HG03196 (cell line): ENCODE data around the gene LENG9.
A peak's percentile ranks its signal among the peaks of the same experiment; 100 is the strongest.
"Not testable (repeated sequence)": the region's sequence is repeated elsewhere in the genome, so short reads cannot be mapped to it uniquely, and the experiment has no call there.

Experiments
- ATAC-seq: cut with Tn5 transposase; IDR thresholded peaks from one replicate; pipeline ENCODE4 v1.9.1; 2021; ENCODE audit not compliant: unreplicated experiment

LENG9 gene

DNA sequence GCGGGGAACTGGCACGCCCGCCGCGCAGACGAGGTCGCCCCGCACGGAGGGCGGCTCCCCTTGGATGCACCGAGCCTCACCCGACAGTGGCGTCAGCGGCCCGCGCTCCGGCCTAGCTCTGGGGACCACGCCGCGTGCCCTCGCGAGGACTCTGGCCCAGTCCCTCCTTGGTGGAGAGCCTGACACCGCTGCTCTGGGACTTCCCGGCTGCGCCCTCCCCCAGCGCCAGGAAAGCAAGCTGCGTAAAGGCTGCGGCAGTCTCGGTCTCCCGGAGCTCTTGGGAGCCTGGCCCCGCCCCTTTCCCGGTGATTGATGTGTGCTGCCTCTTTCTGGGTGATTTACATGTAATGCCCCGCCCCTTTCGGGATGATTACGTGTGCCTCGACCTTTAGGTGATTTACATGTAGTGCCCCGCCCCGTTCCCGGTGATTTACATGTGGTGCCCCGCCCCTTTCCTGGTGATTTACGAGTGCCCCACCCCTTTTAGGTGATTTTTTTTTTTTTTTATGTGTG, at the start of gene LENG9:
Gene LENG9 (minus strand): TSS at position 248 of the 513 bp plus-strand sequence. CDS start 252 bp downstream, outside the sequence.
- peak; percentile 45 for ATAC-seq

DNA sequence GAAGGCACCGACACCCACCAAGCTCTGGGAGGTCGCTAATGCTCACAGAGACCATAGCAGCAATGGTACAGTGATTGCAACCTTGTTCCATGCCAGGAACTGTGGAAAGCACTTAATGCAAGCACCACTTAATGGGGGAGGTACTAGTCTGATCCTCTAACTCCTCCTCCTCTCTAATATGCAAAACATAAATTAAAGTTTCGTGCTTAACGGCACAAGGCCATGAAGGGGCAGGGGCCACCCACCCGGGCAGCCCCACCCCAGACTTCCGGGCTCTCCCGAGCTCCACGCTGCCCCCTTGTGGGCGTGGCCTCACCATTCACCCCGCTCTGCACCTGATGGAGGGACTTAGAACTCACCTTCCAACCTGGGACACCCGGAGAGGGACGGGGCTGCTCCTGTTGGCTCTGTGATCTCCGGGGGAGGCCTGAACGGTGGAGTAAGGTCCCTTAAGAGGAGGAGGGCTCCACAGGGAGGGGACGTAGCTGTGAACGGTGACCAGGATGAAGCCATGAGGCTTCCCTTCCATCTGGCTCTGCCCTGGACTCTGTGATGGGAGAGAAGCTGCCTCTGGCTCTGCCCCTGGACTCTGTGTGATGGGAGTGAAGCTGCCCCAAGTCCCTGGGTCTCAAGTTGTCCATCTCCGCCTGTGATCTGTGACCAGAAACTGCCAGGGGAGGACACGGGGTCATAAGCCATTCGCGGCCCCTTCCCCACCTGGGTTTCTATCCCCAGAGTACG, 45.8 kb upstream of the LENG9 start:
- ATAC-seq = not testable (repeated sequence)

DNA sequence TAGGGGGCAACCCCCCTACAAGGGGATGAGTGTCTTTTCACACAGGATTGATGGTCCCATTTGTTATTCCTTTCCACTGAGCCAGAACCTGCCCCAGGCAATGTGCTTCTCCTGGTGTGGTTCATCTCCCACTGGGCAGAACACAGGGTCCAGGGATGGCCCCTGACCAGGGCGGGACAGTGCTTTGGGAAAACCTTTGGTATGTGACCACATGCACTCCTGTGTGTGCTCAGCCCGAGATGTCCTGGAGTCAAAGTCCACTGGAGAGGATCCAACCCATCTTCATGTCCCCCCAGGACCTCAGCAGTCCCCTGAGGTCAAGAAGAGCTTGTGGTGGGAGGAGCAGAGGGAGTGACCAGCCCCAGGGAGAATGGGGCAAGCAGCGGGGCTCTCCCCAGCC, 44.9 kb upstream of the LENG9 start:
- not testable (repeated sequence) for ATAC-seq

- no peak for ATAC-seq
Measured at GRCh38 chr19:54507824-54508223, 44.2 kb upstream of the LENG9 start.

GRCh38 chr19:54507038-54507717, 43.6 kb upstream of the LENG9 start:
- not testable (repeated sequence) for ATAC-seq

GRCh38 chr19:54506079-54506478, 42.5 kb upstream of the LENG9 start:
- ATAC-seq = no peak

- not testable (repeated sequence) for ATAC-seq
Measured at GRCh38 chr19:54505542-54505941, 42.0 kb upstream of the LENG9 start.

DNA sequence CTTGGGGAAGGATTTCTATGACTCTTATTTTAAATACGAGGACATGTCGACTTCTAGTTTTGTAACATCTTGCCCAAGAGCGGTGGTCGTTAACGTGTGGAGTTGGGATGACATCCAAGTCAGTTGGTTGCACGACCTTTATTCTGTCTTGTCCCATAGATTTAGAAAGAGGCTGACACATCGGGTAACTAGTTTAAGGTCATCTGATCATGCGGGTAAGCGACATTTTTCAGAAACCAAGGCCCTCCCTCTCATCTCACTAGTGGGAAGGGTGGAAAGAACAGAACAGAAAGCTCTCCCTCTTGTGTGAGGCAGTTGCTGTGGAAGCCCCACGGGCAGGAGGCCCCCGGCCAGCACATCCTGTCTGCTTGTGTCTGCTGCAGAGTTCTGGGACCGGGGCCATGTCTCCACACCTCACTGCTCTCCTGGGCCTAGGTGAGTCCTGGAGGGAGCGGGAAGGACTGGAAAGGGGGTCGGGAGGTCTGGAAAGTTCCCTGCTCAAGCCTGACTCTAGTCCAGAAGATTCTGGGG, 39.0 kb upstream of the LENG9 start, which contains the start of gene LAIR2:
Gene LAIR2 (plus strand): TSS at position 314 of the 531 bp plus-strand sequence. CDS start 88 bp downstream, at position 402.
- no peak for ATAC-seq

- not testable (repeated sequence) for ATAC-seq
Measured at GRCh38 chr19:54498451-54498772, 34.8 kb upstream of the LENG9 start.

- not testable (repeated sequence) for ATAC-seq
Measured at GRCh38 chr19:54497747-54498450, 34.3 kb upstream of the LENG9 start.

- not testable (repeated sequence) for ATAC-seq
Measured at GRCh38 chr19:54495284-54495683, 31.7 kb upstream of the LENG9 start.

GRCh38 chr19:54493967-54494585, 30.5 kb upstream of the LENG9 start:
- ATAC-seq = no peak

- ATAC-seq = not testable (repeated sequence)
Measured at GRCh38 chr19:54493056-54493455, 29.5 kb upstream of the LENG9 start.

DNA sequence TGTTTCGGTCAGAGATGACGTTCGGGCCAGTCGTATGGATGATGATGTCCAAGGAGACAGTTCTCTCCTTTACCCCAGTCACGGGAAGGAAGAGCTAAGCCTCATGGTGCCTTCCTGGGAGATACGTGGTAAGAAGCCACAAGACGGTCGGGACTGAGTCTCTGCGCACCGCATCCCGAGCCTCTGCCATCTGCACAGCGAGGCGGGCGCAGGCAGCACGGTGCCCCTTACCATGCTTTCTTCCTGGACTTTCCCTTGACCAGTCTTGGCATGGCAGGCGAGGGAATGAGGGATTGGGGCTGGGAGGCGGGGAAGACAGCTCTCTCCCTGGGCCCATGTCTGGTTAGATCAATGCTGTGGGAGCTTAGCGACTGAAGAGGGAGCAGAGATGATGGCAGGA, 29.0 kb upstream of the LENG9 start:
- no peak for ATAC-seq

- no peak for ATAC-seq
Measured at GRCh38 chr19:54489766-54490165, 26.2 kb upstream of the LENG9 start.

- no peak for ATAC-seq
Measured at GRCh38 chr19:54489341-54489740, 25.8 kb upstream of the LENG9 start.

DNA sequence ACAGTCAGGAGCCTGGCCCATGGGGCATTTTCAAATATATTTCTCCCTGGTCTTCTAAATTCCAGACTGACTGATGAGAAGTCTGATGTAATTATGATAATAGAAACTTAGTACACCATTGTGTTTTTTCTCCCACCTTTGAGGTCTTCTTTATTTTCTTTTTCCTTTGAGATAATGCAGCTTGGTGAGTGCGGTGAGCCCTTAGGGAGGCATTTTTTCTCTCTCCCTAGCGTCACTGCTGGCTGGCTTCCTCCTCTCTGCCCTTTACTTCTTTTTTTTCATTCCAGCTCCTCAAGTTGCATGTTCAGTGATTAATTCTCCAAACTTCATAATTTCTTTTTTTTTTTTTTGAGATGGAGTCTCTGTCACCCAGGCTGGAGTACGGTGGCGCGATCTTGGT, 22.3 kb upstream of the LENG9 start:
- no peak for ATAC-seq

GRCh38 chr19:54484451-54484850, 20.9 kb upstream of the LENG9 start:
- no peak for ATAC-seq

- ATAC-seq = no peak
Measured at GRCh38 chr19:54482889-54483288, 19.3 kb upstream of the LENG9 start.

- ATAC-seq = no peak
Measured at GRCh38 chr19:54481326-54481930, 17.9 kb upstream of the LENG9 start.
